GM23248 (cell line): Measurements from ENCODE around the gene DIPK1B. TPM values are rescaled to one million over a fixed set of nuclear protein-coding genes. Genes with fewer than 3 reads are reported as not detected.

Source experiments
- DNase-seq: peaks from one replicate; pipeline ENCODE4 v3.0.0-alpha.2; 2015
- H2AFZ ChIP-seq: fragments of 200-600 bp; sonication (generic); 2 replicates; pipeline ENCODE4 v1.6.1; 2016; ENCODE audit warnings: antibody characterized with exemption
- H3F3A ChIP-seq: fragments of 200-600 bp; sonication (generic); 2 replicates; pipeline ENCODE4 v1.6.1; 2016; ENCODE audit warnings: mild to moderate bottlenecking, antibody characterized with exemption, mixed run types; ENCODE audit not compliant: insufficient read depth
- H3K27ac ChIP-seq: fragments of 200-600 bp; sonication (generic); 2 replicates; pipeline ENCODE4 v1.5.1; 2016; ENCODE audit warnings: mild to moderate bottlenecking
- H3K27me3 ChIP-seq: fragments of 200-600 bp; sonication (generic); replicated peaks from 2 replicates; pipeline ENCODE4 v1.6.1; 2016; ENCODE audit warnings: mild to moderate bottlenecking; ENCODE audit not compliant: insufficient read depth
- H3K36me3 ChIP-seq: fragments of 200-600 bp; sonication (generic); 2 replicates; pipeline ENCODE4 v1.6.1; 2016; ENCODE audit warnings: low read depth, mild to moderate bottlenecking
- H3K4me1 ChIP-seq: fragments of 200-600 bp; sonication (generic); 2 replicates; pipeline ENCODE4 v1.6.1; 2016; ENCODE audit warnings: mild to moderate bottlenecking; ENCODE audit not compliant: insufficient read depth
- H3K4me2 ChIP-seq: fragments of 200-600 bp; sonication (generic); one replicate; pipeline ENCODE4 v1.6.1; 2016; ENCODE audit warnings: mild to moderate bottlenecking; ENCODE audit not compliant: unreplicated experiment
- H3K4me3 ChIP-seq: fragments of 200-600 bp; sonication (generic); 2 replicates; pipeline ENCODE4 v1.5.1; 2016; ENCODE audit warnings: mild to moderate bottlenecking
- H3K79me2 ChIP-seq: fragments of 200-600 bp; sonication (generic); 2 replicates; pipeline ENCODE4 v1.6.1; 2016; ENCODE audit warnings: mild to moderate bottlenecking; ENCODE audit not compliant: insufficient read depth
- H3K9ac ChIP-seq: fragments of 200-600 bp; sonication (generic); 2 replicates; pipeline ENCODE4 v1.6.1; 2016; ENCODE audit warnings: mild to moderate bottlenecking
- H3K9me2 ChIP-seq: fragments of 200-600 bp; sonication (generic); 2 replicates; pipeline ENCODE4 v1.6.1; 2016; ENCODE audit warnings: mixed run types, mild to moderate bottlenecking, moderate library complexity; ENCODE audit not compliant: insufficient read depth
- H3K9me3 ChIP-seq: fragments of 200-600 bp; sonication (generic); one replicate; pipeline ENCODE4 v1.6.1; 2017; ENCODE audit warnings: low read depth
- H4K20me1 ChIP-seq: fragments of 200-600 bp; sonication (generic); 2 replicates; pipeline ENCODE4 v1.6.0; 2016; ENCODE audit not compliant: insufficient read depth
- EZH2 ChIP-seq: fragments of 200-600 bp; sonication (generic); IDR thresholded peaks from 2 replicates; pipeline ENCODE4 v1.6.1; 2018; ENCODE audit warnings: antibody characterized with exemption, mild to moderate bottlenecking; ENCODE audit not compliant: insufficient read depth, poor library complexity, severe bottlenecking
- EZH2phosphoT487 ChIP-seq: fragments of 200-600 bp; sonication (generic); IDR thresholded peaks from 2 replicates; pipeline ENCODE4 v1.6.1; 2018; ENCODE audit warnings: antibody characterized with exemption, moderate library complexity, mild to moderate bottlenecking, low read depth; ENCODE audit not compliant: insufficient read depth
- WGBS, 2 experiments: methylation state at CpG; one replicate each; pipeline ENCODE4 v1.1.6; 2015 to 2017; ENCODE audit warnings: low lambda C conversion rate in 2 of 2, low coverage in 1 of 2; ENCODE audit errors: missing lambda C conversion rate in 2 of 2; 5-methylcytosine and 5-hydroxymethylcytosine counted together
- in situ Hi-C: fragments of 300-500 bp; cut with MboI; formaldehyde crosslinking; loops from 2 replicates; pipeline ENCODE4 v1.15.0; 2020
- polyA plus RNA-seq: library from polyadenylated mRNA; unstranded; fragments of >200 nt; fragmentation: Nextera tagmentation; extraction: Ambion mirVana; gene quantifications from 2 replicates; pipeline ENCODE4 v1.2.1, GENCODE V29; 2016
- total RNA-seq: library from RNA; depleted of rRNA; stranded (reverse); fragments of >200 nt; shearing (Covaris generic); gene quantifications from 2 replicates; pipeline ENCODE4 v1.2.3, GENCODE V29; 2014

Gene DIPK1B
- total and polyA plus RNA-seq, 2 experiments from 2014 or later = not detected

DNA sequence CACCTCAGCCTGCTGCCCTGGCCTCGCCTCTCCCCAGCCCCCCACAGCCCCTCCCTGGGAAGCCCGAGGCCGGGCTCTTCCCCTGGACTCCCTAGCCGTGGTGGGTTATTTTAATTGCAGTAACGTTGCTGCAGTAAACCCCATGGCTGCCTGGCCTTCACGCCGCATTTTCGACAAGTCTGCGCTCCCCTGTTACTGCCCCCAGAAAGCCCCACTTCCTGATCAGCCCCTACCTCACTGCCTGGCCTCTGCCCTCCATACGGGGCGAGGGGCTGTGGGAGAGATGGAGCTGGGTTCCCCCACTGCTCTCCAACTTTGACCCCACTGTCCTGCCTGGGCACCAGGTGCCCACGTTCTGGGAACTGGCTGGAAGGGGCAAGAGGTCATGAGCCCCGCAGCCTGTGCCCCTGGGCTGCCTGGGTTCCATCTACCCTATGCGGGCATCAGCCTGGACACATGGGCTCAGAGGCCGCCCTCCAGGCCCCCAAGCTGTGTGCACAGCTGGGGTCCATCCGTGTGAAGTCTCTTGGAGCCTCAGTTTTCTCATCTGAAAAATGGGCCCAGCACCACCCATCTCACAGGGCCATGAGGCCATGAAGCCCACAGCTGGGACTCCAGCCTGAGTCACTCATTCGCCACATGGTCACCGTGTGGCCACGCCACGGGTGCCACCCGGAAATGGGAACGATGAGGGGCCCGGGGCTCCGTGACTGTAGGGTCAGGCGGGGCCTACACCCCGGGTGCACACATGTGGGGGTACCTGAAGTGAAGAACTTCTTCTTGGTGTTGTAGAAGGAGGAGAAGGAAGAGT is 38.2 kb upstream of the DIPK1B start:
- Histone ChIP-seq H3K9me3 (no peaks in the 10 kb centered on the region), H3K9ac (no peak overlapping the region), H3F3A (no peaks in the 10 kb centered on the region), H3K4me1 (no peaks in the 10 kb centered on the region), H3K27me3 (no peaks in the 10 kb centered on the region), H3K4me2 (no peak overlapping the region), H4K20me1 (no peaks in the 10 kb centered on the region), H3K79me2 (no peaks in the 10 kb centered on the region), H3K4me3 (no peak overlapping the region), H3K27ac (no peak overlapping the region), H2AFZ (no peak overlapping the region), H3K36me3 (no peaks in the 10 kb centered on the region), H3K9me2 (no peaks in the 10 kb centered on the region)
- WGBS, 2 experiments = 79 to 80% methylated on average over 23 to 26 of the region's 26 CpGs
- TF ChIP-seq EZH2phosphoT487 = no peak
- TF ChIP-seq EZH2 = no peak
- in situ Hi-C loops = no loop called here
- no peak for DNase-seq

DNA sequence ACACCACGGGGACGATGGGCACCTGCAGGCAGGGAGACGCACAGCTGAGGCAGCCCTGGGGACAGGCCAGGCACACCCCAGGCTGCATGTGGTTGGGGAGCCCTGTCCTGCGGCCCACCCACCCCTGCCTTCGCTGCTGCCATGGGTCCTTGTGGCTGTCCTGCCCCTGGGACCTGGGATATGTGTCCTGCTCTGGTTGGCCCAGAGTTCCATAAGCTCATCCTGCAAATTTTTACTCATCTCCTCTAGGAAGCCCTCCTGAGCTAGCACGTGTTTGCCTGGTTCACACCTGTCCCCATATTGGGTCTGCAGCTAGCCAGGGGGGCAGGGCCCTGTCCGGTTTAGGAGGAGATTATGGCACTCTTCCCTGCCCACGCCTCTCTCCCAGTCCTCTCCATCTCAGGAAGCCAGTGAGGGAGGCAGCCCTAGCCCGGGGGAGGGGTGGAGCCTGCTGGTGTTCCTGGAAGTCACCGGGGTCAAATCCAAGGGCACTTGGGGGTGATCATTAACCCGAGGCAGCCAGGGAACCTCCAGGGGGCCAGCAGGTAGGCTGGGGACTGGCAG is 37.5 kb upstream of the DIPK1B start:
- Histone ChIP-seq H2AFZ (no peak overlapping the region), H3K36me3 (no peaks in the 10 kb centered on the region), H3K4me1 (no peaks in the 10 kb centered on the region), H4K20me1 (no peaks in the 10 kb centered on the region), H3K27me3 (no peaks in the 10 kb centered on the region), H3K4me2 (no peak overlapping the region), H3K79me2 (no peaks in the 10 kb centered on the region), H3K27ac (no peak overlapping the region), H3F3A (no peaks in the 10 kb centered on the region), H3K4me3 (no peak overlapping the region), H3K9me2 (no peaks in the 10 kb centered on the region), H3K9ac (no peak overlapping the region), H3K9me3 (no peaks in the 10 kb centered on the region)
- DNase-seq = no peak
- no peak for TF ChIP-seq EZH2phosphoT487
- no peak for TF ChIP-seq EZH2
- in situ Hi-C loops = no loop called here
- 77 to 87% methylated on average over 9 to 11 of the region's 11 CpGs for WGBS, 2 experiments

GRCh38 chr9:136675477-136676296 is 36.7 kb upstream of the DIPK1B start:
- TF ChIP-seq EZH2phosphoT487 (no peak), EZH2 (no peak)
- H3K9me2 ChIP-seq = no peaks in the 10 kb centered on the region
- no peak for DNase-seq
- H2AFZ ChIP-seq = no peak overlapping the region
- no peak overlapping the region for H3K4me3 ChIP-seq
- H3K36me3 ChIP-seq = no peaks in the 10 kb centered on the region
- H4K20me1 ChIP-seq = no peaks in the 10 kb centered on the region
- H3K9me3 ChIP-seq = no peaks in the 10 kb centered on the region
- in situ Hi-C loops = no loop called here
- H3K79me2 ChIP-seq = no peaks in the 10 kb centered on the region
- no peaks in the 10 kb centered on the region for H3K4me1 ChIP-seq
- no peak overlapping the region for H3K9ac ChIP-seq
- 85 to 92% methylated on average over 8 to 16 of the region's 16 CpGs for WGBS, 2 experiments
- H3K4me2 ChIP-seq = no peak overlapping the region
- no peak overlapping the region for H3K27ac ChIP-seq
- no peaks in the 10 kb centered on the region for H3F3A ChIP-seq
- no peaks in the 10 kb centered on the region for H3K27me3 ChIP-seq

GRCh38 chr9:136676297-136676794 is 36.0 kb upstream of the DIPK1B start:
- DNase-seq = no peak
- 95 to 96% methylated on average over 12 to 13 of the region's 13 CpGs for WGBS, 2 experiments
- no peak overlapping the region for H3K4me2 ChIP-seq
- H3K79me2 ChIP-seq = no peaks in the 10 kb centered on the region
- no peaks in the 10 kb centered on the region for H4K20me1 ChIP-seq
- no peaks in the 10 kb centered on the region for H3K9me3 ChIP-seq
- no peaks in the 10 kb centered on the region for H3K9me2 ChIP-seq
- H3K9ac ChIP-seq = no peak overlapping the region
- H3K27me3 ChIP-seq = no peaks in the 10 kb centered on the region
- no peak overlapping the region for H3K4me3 ChIP-seq
- H3F3A ChIP-seq = no peaks in the 10 kb centered on the region
- no peaks in the 10 kb centered on the region for H3K4me1 ChIP-seq
- H2AFZ ChIP-seq = no peak overlapping the region
- H3K27ac ChIP-seq = no peak overlapping the region
- no peaks in the 10 kb centered on the region for H3K36me3 ChIP-seq
- TF ChIP-seq EZH2 (no peak), EZH2phosphoT487 (no peak)
- in situ Hi-C loops = no loop called here
